ENCODE data around the gene CFAP73. TPM values are rescaled to one million over a fixed set of nuclear protein-coding genes. Genes with fewer than 3 reads are reported as not detected.

The CFAP73 gene
- total and polyA plus RNA-seq, 10 of the 15 experiments (the other 5 are each of a cell fraction or from before 2014, with no cell fraction given): 0.18 TPM; not detected in 9

- no peak for FAIRE-seq
- Histone ChIP-seq H3K4me1 (ENCODE audit: control insufficient read depth, insufficient read depth, low read length) (no peaks in the 10 kb centered on the region), H2AFZ (ENCODE audit: control insufficient read depth, low read depth, low read length) (no peak overlapping the region), H3K9ac (ENCODE audit: control insufficient read depth, insufficient read depth, low read length) (no peak overlapping the region), H3K4me2 (ENCODE audit: control insufficient read depth, insufficient read depth) (no peak overlapping the region), H3K27ac (ENCODE audit: control insufficient read depth, insufficient read depth) (no peak overlapping the region), H4K20me1 (ENCODE audit: control insufficient read depth, insufficient read depth) (no peaks in the 10 kb centered on the region), H3K27me3 (replicated peaks in 1 of 2; ENCODE audit: control insufficient read depth in 2 of 2, insufficient read depth in 2 of 2, low read length in 1 of 2) (no peaks in the 10 kb centered on the region; a peak in 2 of 4 replicates), H3K4me3 (no peak overlapping the region), H3K9me3 (replicated peaks; ENCODE audit: control insufficient read depth, insufficient read depth, low read length) (no peaks in the 10 kb centered on the region), H3K79me2 (ENCODE audit: control insufficient read depth, insufficient read depth, low read length) (no peaks in the 10 kb centered on the region), H3K36me3 (ENCODE audit: control insufficient read depth in 2 of 2, insufficient read depth in 2 of 2, low read length in 1 of 2) (no peaks in the 10 kb centered on the region)
- DNase-seq (ENCODE audit: low read depth, low spot score): no peak
- RAD21 ChIA-PET (ENCODE audit: unreplicated experiment): interaction anchor here (0.6 kb wide), 1 partner anchor 195 kb away, joined by 4 read pairs; no protein-coding TSS in a partner anchor
- CTCF ChIA-PET: no interaction called here
- WGBS (ENCODE audit: insufficient coverage, insufficient replicate concordance, low lambda C conversion rate, missing lambda C conversion rate): 64% methylated on average over 22 of the region's 22 CpGs
- no peak for TF ChIP-seq ZNF207 (IDR thresholded peaks at IDR 0.05; ENCODE audit: borderline replicate concordance)
- TF ChIP-seq CHD1 (IDR thresholded peaks at IDR 0.05; ENCODE audit: low read depth, low read length): no peak
- ATAC-seq: no peak
- POLR2A ChIA-PET: no interaction called here
- no TSS peak for BruUV-seq (replicated peaks)
- in situ Hi-C loops (cut with MboI): no loop called here
- SMC1A ChIA-PET (ENCODE audit: uncharacterized antibody, unreplicated experiment): no interaction called here
- intact Hi-C loops (cut with micrococcal nuclease; ENCODE audit: unreplicated experiment): no loop called here
Observed at GRCh38 chr12:113115455-113116126, 33.9 kb upstream of the CFAP73 start.

GRCh38 chr12:113116875-113117274, 32.6 kb upstream of the CFAP73 start:
- Histone ChIP-seq H3K9me3 (replicated peaks; ENCODE audit: control insufficient read depth, insufficient read depth, low read length) (no peaks in the 10 kb centered on the region), H3K79me2 (ENCODE audit: control insufficient read depth, insufficient read depth, low read length) (no peaks in the 10 kb centered on the region), H2AFZ (ENCODE audit: control insufficient read depth, low read depth, low read length) (no peak overlapping the region), H3K4me2 (ENCODE audit: control insufficient read depth, insufficient read depth) (no peak overlapping the region), H3K4me1 (ENCODE audit: control insufficient read depth, insufficient read depth, low read length) (no peaks in the 10 kb centered on the region), H3K27me3 (replicated peaks in 1 of 2; ENCODE audit: control insufficient read depth in 2 of 2, insufficient read depth in 2 of 2, low read length in 1 of 2) (no peaks in the 10 kb centered on the region; a peak in 3 of 4 replicates), H4K20me1 (ENCODE audit: control insufficient read depth, insufficient read depth) (no peaks in the 10 kb centered on the region), H3K9ac (ENCODE audit: control insufficient read depth, insufficient read depth, low read length) (no peak overlapping the region), H3K4me3 (no peak overlapping the region), H3K27ac (ENCODE audit: control insufficient read depth, insufficient read depth) (no peak overlapping the region), H3K36me3 (ENCODE audit: control insufficient read depth in 2 of 2, insufficient read depth in 2 of 2, low read length in 1 of 2) (no peaks in the 10 kb centered on the region)
- POLR2A ChIA-PET: no interaction called here
- no TSS peak for BruUV-seq (replicated peaks)
- DNase-seq (ENCODE audit: low read depth, low spot score): no peak
- SMC1A ChIA-PET (ENCODE audit: uncharacterized antibody, unreplicated experiment): interaction anchor here (1.2 kb wide), 1 partner anchor 37 kb away, joined by 5 read pairs; no protein-coding TSS in a partner anchor
- in situ Hi-C loops (cut with MboI): no loop called here
- WGBS (ENCODE audit: insufficient coverage, insufficient replicate concordance, low lambda C conversion rate, missing lambda C conversion rate): 38% methylated on average over 6 of the region's 6 CpGs
- intact Hi-C loops (cut with micrococcal nuclease; ENCODE audit: unreplicated experiment): no loop called here
- no peak for FAIRE-seq
- ATAC-seq: no peak
- RAD21 ChIA-PET (ENCODE audit: unreplicated experiment): no interaction called here
- CTCF ChIA-PET: interaction anchor here (1.1 kb wide), 1 partner anchor 36 kb away, joined by 3 read pairs; no protein-coding TSS in a partner anchor
- no peak for TF ChIP-seq ATF2 (IDR thresholded peaks at IDR 0.05; ENCODE audit: low read length)
- TF ChIP-seq MYB (IDR thresholded peaks at IDR 0.05; ENCODE audit: borderline replicate concordance, low read depth, low read length): no peak
- TF ChIP-seq SREBF1 (IDR thresholded peaks at IDR 0.05; ENCODE audit: low read length): no peak
- no peak for TF ChIP-seq ZBTB4 (CRISPR knock-in tag; IDR thresholded peaks at IDR 0.05)
- no peak for TF ChIP-seq STAT1 (conservative IDR thresholded peaks at IDR 0.05)
- TF ChIP-seq CREB1 (IDR thresholded peaks at IDR 0.05; ENCODE audit: low read depth): no peak
- no peak for TF ChIP-seq REST (IDR thresholded peaks at IDR 0.05; ENCODE audit: low read depth, low read length)
